COLO668 (cell line): Measurements from ENCODE around the gene DUS4L.
A peak's percentile ranks its signal among the peaks of the same experiment; 100 is the strongest.

ENCODE experiments used
- DNase-seq: peaks from one replicate; lab custom pipeline; 2025; ENCODE audit not compliant: unreplicated experiment; lab: John Stamatoyannopoulos, UW

DUS4L gene

GRCh38 chr7:107579885-107580715 lies 16.3 kb downstream of the DUS4L start, which contains the start of gene BCAP29:
BCAP29 (plus strand) TSS chr7:107580246; CDS start chr7:107580773, 527 bp downstream.
- peak; percentile 89 for DNase-seq

DNA sequence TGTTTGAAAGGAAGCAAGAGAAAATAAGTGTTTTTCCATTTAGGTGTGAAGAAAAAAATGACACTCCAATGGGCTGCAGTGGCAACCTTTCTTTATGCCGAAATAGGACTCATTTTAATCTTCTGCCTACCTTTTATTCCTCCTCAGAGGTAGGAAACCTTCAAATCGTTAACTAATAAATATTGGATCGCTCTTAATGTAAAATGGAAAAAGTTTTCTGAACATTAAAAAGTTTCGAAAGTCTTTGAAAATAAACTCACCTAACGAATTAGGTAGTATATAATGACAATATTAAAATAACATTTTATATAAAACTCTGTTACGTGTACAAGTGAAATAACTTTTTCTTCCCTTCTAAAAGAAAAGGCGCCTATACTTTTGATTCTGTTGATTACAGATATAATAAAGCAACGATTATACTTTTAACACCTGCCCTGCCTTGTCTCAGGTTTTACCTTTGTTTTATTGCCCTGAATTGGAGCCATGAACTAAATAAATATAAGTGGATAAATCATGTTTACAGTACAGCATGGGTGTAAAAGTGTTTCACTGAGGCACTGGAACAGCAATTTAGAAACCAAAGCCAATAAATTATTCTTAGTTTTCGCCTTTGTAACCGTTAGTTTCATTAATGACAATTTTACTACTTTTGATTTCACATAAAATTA lies 17.1 kb downstream of the DUS4L start:
- no peak for DNase-seq

GRCh38 chr7:107581387-107582013 lies 17.7 kb downstream of the DUS4L start:
- DNase-seq, result no peak

- no peak for DNase-seq
Observed at GRCh38 chr7:107582875-107583274, 19.1 kb downstream of the DUS4L start.

DNA sequence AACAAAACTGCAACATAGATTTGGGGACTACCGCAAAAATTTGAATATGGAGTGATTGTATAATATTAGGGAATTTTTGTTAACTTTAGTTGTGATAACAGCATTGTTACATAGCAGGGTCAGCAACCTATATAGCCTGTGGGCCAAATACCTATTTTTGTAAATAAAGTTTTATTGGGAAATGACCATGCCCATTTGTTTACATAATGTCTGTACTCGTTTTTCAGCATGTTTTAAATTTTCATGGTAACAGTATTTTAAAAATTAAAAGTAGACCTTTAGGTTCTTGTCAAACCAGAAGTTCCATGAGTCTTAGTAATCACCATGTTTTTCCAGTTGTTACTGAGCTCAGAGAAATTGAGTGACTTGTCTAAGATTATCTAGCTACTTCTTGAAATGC lies 20.9 kb downstream of the DUS4L start:
- DNase-seq, result no peak

GRCh38 chr7:107588529-107589130 lies 24.9 kb downstream of the DUS4L start:
- DNase-seq, result no peak

- no peak for DNase-seq
Observed at GRCh38 chr7:107591421-107591820, 27.6 kb downstream of the DUS4L start.

- DNase-seq, result no peak
Observed at GRCh38 chr7:107592361-107593024, 28.7 kb downstream of the DUS4L start.

DNA sequence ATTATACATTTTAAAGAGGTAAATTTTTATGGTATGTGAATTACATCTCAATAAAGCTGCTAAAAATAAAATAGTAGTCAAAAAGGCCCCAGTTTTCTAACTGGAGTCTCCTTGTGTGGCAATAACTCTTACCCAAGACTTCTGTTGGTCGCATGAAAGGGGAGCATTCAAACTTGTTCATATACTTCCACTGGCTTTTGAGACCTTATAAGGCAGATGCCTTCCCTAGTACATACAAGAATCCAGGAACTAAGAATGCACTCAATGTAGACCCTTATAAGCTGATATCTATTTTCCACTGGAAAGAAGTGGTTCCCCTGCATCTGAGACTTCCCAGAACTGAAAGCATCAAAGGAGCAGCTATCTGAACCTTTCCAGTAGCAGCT lies 29.2 kb downstream of the DUS4L start:
- DNase-seq, result no peak

- DNase-seq, result no peak
Observed at GRCh38 chr7:107594961-107595737, 31.4 kb downstream of the DUS4L start.

- no peak for DNase-seq
Observed at GRCh38 chr7:107596881-107597581, 33.3 kb downstream of the DUS4L start.

GRCh38 chr7:107597582-107597916 lies 33.8 kb downstream of the DUS4L start:
- DNase-seq, result no peak

DNA sequence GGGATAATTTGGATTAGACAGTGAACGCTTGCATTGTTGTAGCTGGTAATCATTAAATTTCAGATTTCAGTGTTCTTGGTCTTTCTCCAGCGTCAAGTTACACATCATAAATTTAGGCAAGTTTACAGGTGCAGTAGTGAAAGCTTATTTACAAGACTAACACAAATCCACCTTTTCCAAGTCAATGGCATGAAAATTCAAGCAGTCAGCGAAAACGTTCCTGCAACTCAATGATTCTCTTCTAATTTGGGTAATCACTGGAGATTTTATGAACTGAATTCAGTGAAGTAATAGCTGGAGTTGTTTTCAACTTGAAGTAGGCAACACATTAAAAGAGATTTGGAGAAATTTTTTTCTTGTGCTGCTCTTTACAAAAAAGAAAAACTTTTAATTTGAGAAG lies 34.2 kb downstream of the DUS4L start:
- DNase-seq, result no peak

- no peak for DNase-seq
Observed at GRCh38 chr7:107599262-107599661, 35.5 kb downstream of the DUS4L start.

DNA sequence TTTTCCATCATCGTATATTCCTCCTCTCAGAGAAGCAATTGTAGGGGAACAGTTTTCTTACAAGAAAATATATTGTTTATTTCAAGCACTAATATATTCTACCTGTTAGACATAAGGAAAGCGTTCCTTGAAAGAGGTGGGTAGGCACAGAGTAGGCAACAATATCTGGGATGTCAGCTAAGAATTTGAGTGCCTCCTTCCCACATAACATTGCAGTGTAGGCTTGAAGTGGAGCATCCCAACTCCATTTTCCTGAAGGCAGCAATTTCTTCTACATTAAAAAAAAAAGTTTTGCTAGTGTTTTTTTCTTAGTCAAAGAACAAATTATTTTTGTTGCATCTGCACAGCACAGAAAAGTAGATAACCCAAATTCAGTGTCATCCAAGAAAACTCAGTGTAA lies 37.0 kb downstream of the DUS4L start:
- DNase-seq, result no peak

DNA sequence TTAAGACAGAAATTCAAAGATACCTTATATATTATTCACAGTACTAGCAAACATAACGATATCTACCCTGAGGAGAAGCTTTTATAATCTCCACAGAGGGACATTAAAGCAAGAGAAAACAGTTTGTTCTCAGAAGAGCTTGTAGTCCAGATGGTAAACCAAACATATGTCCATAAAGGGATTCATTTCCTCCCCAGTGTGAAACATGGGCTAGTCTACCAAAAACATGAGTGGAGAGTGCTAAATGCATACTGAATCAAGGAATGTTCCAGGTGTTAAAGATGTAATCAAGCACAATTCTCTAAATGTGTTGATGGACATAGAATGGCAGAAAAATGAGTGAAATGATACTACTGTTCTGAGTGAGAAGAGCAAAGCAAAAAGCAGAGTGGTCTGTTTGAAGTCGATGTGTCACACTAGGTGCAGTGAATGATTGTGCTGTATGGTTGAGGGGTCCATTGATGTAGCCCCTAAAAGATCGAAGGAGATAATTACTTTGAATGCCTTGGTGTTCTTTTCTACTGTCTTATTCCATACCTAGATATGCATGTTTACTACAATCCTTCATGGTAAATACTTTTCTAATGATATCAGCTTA lies 41.5 kb downstream of the DUS4L start:
- no peak for DNase-seq

GRCh38 chr7:107606303-107606702 lies 42.5 kb downstream of the DUS4L start:
- no peak for DNase-seq

GRCh38 chr7:107609811-107610261 lies 46.1 kb downstream of the DUS4L start:
- no peak for DNase-seq

DNA sequence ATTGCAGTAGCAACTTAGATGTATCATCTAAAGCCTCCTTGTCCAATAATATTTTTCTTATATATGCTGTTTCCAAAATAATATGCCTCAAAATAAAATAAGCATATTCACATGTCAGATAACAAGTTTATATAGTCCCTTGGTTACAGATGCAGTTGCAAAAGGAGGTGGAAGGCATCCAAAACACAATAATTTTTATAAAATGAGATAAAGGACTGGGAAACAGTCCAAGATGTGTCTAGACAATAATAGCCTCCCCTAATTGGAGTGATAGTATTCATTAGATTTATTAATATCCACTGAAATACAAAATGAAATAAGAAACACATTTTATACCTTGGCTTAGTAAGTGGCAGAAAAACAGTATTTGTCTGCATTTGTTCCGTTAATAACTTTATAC lies 46.6 kb downstream of the DUS4L start:
- DNase-seq, result no peak
